Measurements from ENCODE around the gene LGR4. TPM values are rescaled to one million over a fixed set of nuclear protein-coding genes. Genes with fewer than 3 reads are reported as not detected.

The LGR4 gene
- total and polyA plus RNA-seq, 2 of the 4 experiments (the other 2 are of a cell fraction): 2.9 to 6.8 TPM

DNA sequence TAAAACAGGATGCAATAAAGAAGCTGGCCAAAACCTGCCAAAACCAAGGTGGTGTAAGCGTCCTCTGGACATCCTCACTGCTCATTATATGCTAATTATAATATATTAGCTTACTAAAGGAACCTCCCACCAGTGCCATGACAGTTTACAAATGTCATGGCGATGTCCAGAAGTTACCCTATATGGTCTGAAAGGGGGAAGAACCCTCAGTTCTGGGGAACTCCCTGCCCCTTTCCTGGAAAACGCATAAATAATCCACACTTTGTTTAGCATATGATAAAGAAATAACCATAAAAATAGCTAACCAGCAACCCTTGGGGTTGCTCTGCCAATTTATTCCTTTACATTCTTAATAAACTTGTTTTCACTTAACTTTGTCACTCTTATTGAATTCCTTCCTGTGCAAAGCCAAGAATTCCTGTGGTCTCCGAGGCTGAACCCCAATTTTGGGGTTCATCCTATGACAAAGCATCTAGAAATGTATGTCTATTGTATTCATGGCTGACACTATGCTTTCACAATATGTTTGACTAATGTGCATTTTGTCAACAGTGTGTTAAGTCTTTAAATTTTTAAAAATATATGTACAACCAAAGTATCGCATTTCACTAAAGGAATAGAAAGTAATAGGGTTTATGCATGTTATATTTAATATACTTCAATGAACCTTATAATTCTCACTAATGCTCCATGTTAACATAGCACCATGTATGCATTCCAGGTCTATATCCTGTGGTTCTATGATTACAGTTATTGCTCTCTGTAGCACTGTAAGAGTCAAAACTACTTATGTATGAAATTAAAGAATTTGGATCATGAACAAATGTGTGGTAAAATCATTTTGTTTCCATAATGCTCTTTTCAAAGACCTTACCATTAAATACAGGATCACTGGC, 25.1 kb downstream of the LGR4 start:
- Histone ChIP-seq H4K8ac (ENCODE audit: low read depth in 2 of 2, low read length in 2 of 2) (no peak overlapping the region), H2BK20ac (ENCODE audit: low read depth, low read length) (no peak overlapping the region), H3K4me2 (ENCODE audit: low read depth, low read length) (no peak overlapping the region), H3K9me1 (ENCODE audit: insufficient read depth, low read length) (no peaks in the 10 kb centered on the region), H2AFZ (replicated peaks; ENCODE audit: low read length, poor library complexity) (no peak overlapping the region), H3K9me3 (ENCODE audit: control insufficient read depth, insufficient read depth, low read length) (no peaks in the 10 kb centered on the region), H2BK120ac (ENCODE audit: low read depth, low read length) (no peak overlapping the region), H3K27me3 (ENCODE audit: control insufficient read depth, insufficient read depth, low read length) (no peaks in the 10 kb centered on the region), H3K23ac (ENCODE audit: low read depth, low read length) (no peak overlapping the region), H3K4ac (ENCODE audit: low read depth, low read length) (no peak overlapping the region), H3K18ac (ENCODE audit: low read depth, low read length) (no peak overlapping the region), H2AK9ac (replicated peaks; ENCODE audit: low read depth, low read length, poor library complexity) (no peak overlapping the region), H2BK15ac (ENCODE audit: low read depth, low read length) (no peak overlapping the region), H3K56ac (ENCODE audit: extremely low read depth, insufficient read depth, low read length) (no peak overlapping the region), H3K4me3 (ENCODE audit: insufficient read depth, low read depth, low read length) (no peak overlapping the region), H2BK5ac (ENCODE audit: low read depth, low read length, poor library complexity, severe bottlenecking) (no peak overlapping the region), H4K20me1 (ENCODE audit: insufficient read depth, low read length) (no peaks in the 10 kb centered on the region), H4K91ac (ENCODE audit: insufficient read depth, low read depth, low read length) (no peak overlapping the region), H4K5ac (ENCODE audit: low read depth, low read length) (no peak overlapping the region), H3K9ac (ENCODE audit: low read depth, low read length) (no peak overlapping the region), H3K14ac (replicated peaks; ENCODE audit: low read depth, low read length) (no peak overlapping the region), H3K36me3 (ENCODE audit: control insufficient read depth, insufficient read depth, low read length) (no peaks in the 10 kb centered on the region), H3K4me1 (ENCODE audit: control insufficient read depth, insufficient read depth, low read length) (no peaks in the 10 kb centered on the region), H3K79me1 (ENCODE audit: low read depth in 1 of 2, low read length in 2 of 2) (peaks cover 0 to 3% of the 10 kb centered on the region in 2 experiments; a peak in 2 of 4 replicates), H3K27ac (ENCODE audit: insufficient read depth, low read length) (no peak overlapping the region), H2AK5ac (ENCODE audit: low read depth, low read length) (no peak overlapping the region)
- no peak for DNase-seq
- ChIA-PET POLR2A (ENCODE audit: unreplicated experiment) (no interaction called here), CTCF (interaction anchor here (1.7 kb wide), 1 partner anchor 151 kb away, joined by 3 read pairs; no protein-coding TSS in a partner anchor)
- no TSS peak for BruUV-seq (replicated peaks)
- WGBS, 2 experiments (ENCODE audit: extremely low coverage in 2 of 2, insufficient read length in 1 of 2): no CpG with 5 or more reads among the region's 5 CpGs
- ATAC-seq (ENCODE audit: low read depth): no peak
- dilution Hi-C loops (cut with HindIII; ENCODE audit: low sequenced_read_pairs, unreplicated experiment) (no loop called here), in situ Hi-C loops (cut with MboI; ENCODE audit: low sequenced_read_pairs) (no loop called here), intact Hi-C loops (cut with micrococcal nuclease) (no loop called here)
- no peak for TF ChIP-seq RFX5 (IDR thresholded peaks at IDR 0.05; ENCODE audit: low read depth, low read length)
- TF ChIP-seq CEBPB (IDR thresholded peaks at IDR 0.05; ENCODE audit: low read depth, low read length): no peak
- no peak for TF ChIP-seq SMC3 (IDR thresholded peaks at IDR 0.05; ENCODE audit: low read depth, low read length)
- TF ChIP-seq BHLHE40 (IDR thresholded peaks at IDR 0.05; ENCODE audit: low read depth, low read length): no peak
- no peak for TF ChIP-seq RAD21 (IDR thresholded peaks at IDR 0.05; ENCODE audit: low read length)
- no peak for TF ChIP-seq MAZ (IDR thresholded peaks at IDR 0.05; ENCODE audit: borderline replicate concordance, low read depth, low read length)
- TF ChIP-seq NFE2L2 (IDR thresholded peaks at IDR 0.05; ENCODE audit: low read depth, low read length): no peak
- no peak for TF ChIP-seq FOS (IDR thresholded peaks at IDR 0.05; ENCODE audit: low read depth, low read length)
- TF ChIP-seq MXI1 (IDR thresholded peaks at IDR 0.05; ENCODE audit: borderline replicate concordance, low read depth, low read length): no peak
- TF ChIP-seq, protein P1, sequence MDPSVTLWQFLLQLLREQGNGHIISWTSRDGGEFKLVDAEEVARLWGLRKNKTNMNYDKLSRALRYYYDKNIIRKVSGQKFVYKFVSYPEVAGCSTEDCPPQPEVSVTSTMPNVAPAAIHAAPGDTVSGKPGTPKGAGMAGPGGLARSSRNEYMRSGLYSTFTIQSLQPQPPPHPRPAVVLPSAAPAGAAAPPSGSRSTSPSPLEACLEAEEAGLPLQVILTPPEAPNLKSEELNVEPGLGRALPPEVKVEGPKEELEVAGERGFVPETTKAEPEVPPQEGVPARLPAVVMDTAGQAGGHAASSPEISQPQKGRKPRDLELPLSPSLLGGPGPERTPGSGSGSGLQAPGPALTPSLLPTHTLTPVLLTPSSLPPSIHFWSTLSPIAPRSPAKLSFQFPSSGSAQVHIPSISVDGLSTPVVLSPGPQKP (IDR thresholded peaks at IDR 0.05; ENCODE audit: borderline replicate concordance, low read depth, low read length): no peak

All from IMR-90 (cell line).